ENCODE data around the gene TSGA10. TPM values are rescaled to one million over a fixed set of nuclear protein-coding genes. Genes with fewer than 3 reads are reported as not detected.

TSGA10 gene
- total and polyA plus RNA-seq, 10 donors, result 2.5 to 14.0 (median 7.7) TPM

- WGBS, 5 donors, result 67 to 78% (median 70%) methylated on average over 4 of the region's 4 CpGs
- no peak for DNase-seq
- TF ChIP-seq CTCF (IDR thresholded peaks at IDR 0.05 in 8 of 11, conservative IDR thresholded peaks at IDR 0.05 in 3 of 11) (no peak), POLR2AphosphoS5 (IDR thresholded peaks at IDR 0.05) (no peak), POLR2A (IDR thresholded peaks at IDR 0.05) (no peak)
- Histone ChIP-seq H3K27ac (no peak overlapping the region), H3K9me3 (no peaks in the 10 kb centered on the region), H3K27me3 (replicated peaks in 1 of 7) (peaks cover 0 to 10% (median 0%) of the 10 kb centered on the region in 7 donors), H3K4me1 (no peaks in the 10 kb centered on the region), H3K36me3 (no peaks in the 10 kb centered on the region), H3K4me3 (no peak overlapping the region)
- intact Hi-C loops (cut with DNase I; ENCODE audit: low total_unique reads), result no loop called here
Observed at GRCh38 chr2:99081891-99082290, 72.9 kb downstream of the TSGA10 start.

GRCh38 chr2:99079226-99079625, 75.5 kb downstream of the TSGA10 start:
- H3K27me3 ChIP-seq (replicated peaks in 1 of 7), result peaks cover 0 to 10% (median 0%) of the 10 kb centered on the region in 7 donors
- no peaks in the 10 kb centered on the region for H3K36me3 ChIP-seq
- WGBS, 5 donors, result 67 to 72% (median 70%) methylated on average over 2 of the region's 2 CpGs
- no peak for DNase-seq
- no peak overlapping the region for H3K4me3 ChIP-seq
- H3K9me3 ChIP-seq, result no peaks in the 10 kb centered on the region
- H3K27ac ChIP-seq, result no peak overlapping the region
- TF ChIP-seq CTCF (IDR thresholded peaks at IDR 0.05 in 8 of 11, conservative IDR thresholded peaks at IDR 0.05 in 3 of 11), result no peak
- TF ChIP-seq POLR2AphosphoS5 (IDR thresholded peaks at IDR 0.05), result no peak
- no peak for TF ChIP-seq POLR2A (IDR thresholded peaks at IDR 0.05)
- no peaks in the 10 kb centered on the region for H3K4me1 ChIP-seq
- intact Hi-C loops (cut with DNase I; ENCODE audit: low total_unique reads), result no loop called here

DNA sequence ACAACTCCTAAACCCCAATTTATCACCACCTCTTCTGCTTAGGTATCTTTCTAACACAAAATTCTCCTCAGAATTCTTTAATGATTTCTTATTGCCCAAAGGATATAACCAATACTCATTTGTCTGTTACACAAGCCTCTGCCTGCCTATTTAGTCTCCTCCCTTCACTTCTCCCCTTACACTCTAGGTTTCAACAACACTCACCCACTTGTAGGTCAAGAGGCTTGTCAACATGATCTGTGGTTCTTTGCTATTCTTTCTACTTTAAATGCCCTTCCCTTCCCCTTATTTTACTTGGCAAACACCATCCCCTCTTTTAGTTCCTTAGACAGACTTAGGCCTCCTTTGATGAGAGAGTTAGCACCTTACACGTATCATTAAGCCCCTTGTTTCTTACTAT, 82.2 kb downstream of the TSGA10 start:
- H3K9me3 ChIP-seq, result no peaks in the 10 kb centered on the region
- no peak overlapping the region for H3K4me3 ChIP-seq
- WGBS, 5 donors, result 71 to 89% (median 77%) methylated on average over 1 of the region's 1 CpG
- TF ChIP-seq POLR2A (IDR thresholded peaks at IDR 0.05) (no peak), CTCF (IDR thresholded peaks at IDR 0.05 in 8 of 11, conservative IDR thresholded peaks at IDR 0.05 in 3 of 11) (no peak), POLR2AphosphoS5 (IDR thresholded peaks at IDR 0.05) (no peak)
- H3K27me3 ChIP-seq (replicated peaks in 1 of 7), result no peaks in the 10 kb centered on the region
- DNase-seq, result no peak
- intact Hi-C loops (cut with DNase I; ENCODE audit: low total_unique reads), result no loop called here
- H3K36me3 ChIP-seq, result no peaks in the 10 kb centered on the region
- H3K4me1 ChIP-seq, result no peaks in the 10 kb centered on the region
- no peak overlapping the region for H3K27ac ChIP-seq

DNA sequence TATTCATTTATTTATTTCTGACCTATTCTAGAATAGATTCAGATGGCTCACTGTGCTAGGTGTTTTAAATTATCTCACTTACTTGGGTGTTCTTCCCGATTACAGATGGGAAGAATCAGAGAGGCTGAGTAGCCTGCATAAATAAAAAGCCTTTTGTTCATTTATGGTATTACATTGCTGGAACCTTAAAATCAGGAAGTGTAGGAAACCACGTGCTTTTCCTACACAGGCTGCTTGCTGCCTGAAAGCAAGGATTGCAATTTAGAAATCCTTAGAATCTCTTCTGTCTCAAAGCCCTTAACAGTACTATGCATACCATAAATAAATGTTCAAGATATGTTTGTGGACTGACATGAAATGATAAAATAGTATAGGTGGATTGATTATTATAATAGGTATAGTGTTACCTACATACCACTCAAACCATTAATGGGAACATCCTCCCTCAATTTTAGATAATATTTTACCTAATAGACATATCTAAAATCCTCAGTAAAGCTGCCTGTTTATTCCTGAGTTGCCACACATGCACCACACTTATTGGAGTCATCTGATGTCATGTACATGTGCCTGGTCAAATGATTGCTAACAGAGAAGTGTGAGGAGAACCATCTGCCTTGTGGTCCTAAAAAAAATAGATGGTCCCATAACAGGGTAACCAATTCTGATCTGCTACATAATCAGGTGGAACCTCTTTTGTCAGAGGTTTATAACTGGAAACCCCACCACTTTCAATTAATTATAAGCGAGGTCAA, 86.7 kb downstream of the TSGA10 start:
- Histone ChIP-seq H3K4me1 (peaks cover 8 to 21% (median 15%) of the 10 kb centered on the region in 6 donors), H3K27me3 (replicated peaks in 1 of 7) (no peaks in the 10 kb centered on the region), H3K27ac (no peak overlapping the region), H3K9me3 (no peaks in the 10 kb centered on the region), H3K36me3 (no peaks in the 10 kb centered on the region), H3K4me3 (no peak overlapping the region)
- TF ChIP-seq POLR2A (IDR thresholded peaks at IDR 0.05) (no peak), POLR2AphosphoS5 (IDR thresholded peaks at IDR 0.05) (no peak), CTCF (IDR thresholded peaks at IDR 0.05 in 8 of 11, conservative IDR thresholded peaks at IDR 0.05 in 3 of 11) (peak in 1 of 11 experiments; percentile 10)
- intact Hi-C loops (cut with DNase I; ENCODE audit: low total_unique reads), result loop anchor here (10.0 kb wide), 1 partner anchor 413 kb away; no protein-coding TSS in a partner anchor
- WGBS, 5 donors, result 55 to 67% (median 62%) methylated on average over 3 of the region's 3 CpGs
- DNase-seq, result no peak
